ENCODE results near the gene HIP1. TPM values are rescaled to one million over a fixed set of nuclear protein-coding genes. Genes with fewer than 3 reads are reported as not detected.
A peak's percentile ranks its signal among the peaks of the same experiment; 100 is the strongest.

The HIP1 gene
- total and polyA plus RNA-seq, 9 of the 15 experiments (the other 6 are each of a cell fraction or from before 2014, with no cell fraction given): 2.4 to 13.7 (median 9.5) TPM

DNA sequence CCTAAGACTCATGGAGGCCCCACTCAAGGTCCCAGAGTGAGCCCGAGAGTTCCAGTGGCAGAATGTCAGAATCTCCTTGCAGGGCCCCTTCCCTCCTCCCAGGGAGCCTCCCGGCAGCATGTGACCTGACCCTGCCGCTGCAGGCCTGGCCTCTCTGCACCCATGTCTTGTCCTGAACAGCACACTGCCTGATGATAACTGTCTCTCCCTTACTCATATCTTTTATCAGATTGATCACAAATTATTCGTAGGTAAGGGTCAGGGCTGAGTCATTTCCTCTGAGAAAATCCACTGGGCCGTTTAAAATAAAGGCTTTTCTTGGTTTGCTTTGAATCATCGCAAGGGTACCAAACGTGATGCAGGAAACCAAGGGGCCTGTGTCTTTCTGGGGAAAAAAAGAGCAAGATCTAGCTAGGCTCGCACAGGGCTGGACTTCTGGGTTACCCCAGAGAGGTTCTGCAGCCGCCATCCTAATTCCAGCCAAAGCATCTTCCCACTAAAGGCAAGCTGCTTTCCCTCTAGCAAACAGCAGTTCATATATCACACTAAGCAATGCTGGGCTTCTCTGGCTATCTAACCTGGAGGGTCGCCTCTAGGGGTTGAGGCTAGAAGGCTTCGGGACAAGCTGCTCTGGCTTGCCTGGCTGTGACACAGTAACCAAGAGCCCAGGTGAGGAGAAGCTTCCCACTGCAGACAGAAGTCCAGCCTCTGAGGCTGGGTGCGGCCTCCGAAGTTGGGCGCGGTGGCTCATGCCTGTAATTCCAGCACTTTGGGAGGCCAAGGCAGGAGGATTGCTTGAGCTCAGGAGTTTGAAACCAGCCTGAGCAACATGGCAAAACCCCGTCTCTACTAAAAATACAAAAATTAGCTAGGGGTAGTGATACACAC, 141.8 kb downstream of the HIP1 start (continued):
- TF ChIP-seq, protein P1, sequence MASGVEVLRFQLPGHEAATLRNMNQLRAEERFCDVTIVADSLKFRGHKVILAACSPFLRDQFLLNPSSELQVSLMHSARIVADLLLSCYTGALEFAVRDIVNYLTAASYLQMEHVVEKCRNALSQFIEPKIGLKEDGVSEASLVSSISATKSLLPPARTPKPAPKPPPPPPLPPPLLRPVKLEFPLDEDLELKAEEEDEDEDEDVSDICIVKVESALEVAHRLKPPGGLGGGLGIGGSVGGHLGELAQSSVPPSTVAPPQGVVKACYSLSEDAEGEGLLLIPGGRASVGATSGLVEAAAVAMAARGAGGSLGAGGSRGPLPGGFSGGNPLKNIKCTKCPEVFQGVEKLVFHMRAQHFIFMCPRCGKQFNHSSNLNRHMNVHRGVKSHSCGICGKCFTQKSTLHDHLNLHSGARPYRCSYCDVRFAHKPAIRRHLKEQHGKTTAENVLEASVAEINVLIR (CRISPR knock-in tag; IDR thresholded peaks at IDR 0.05): no peak
- TF ChIP-seq, protein P2, sequence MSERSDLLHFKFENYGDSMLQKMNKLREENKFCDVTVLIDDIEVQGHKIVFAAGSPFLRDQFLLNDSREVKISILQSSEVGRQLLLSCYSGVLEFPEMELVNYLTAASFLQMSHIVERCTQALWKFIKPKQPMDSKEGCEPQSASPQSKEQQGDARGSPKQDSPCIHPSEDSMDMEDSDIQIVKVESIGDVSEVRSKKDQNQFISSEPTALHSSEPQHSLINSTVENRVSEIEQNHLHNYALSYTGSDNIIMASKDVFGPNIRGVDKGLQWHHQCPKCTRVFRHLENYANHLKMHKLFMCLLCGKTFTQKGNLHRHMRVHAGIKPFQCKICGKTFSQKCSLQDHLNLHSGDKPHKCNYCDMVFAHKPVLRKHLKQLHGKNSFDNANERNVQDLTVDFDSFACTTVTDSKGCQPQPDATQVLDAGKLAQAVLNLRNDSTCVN (CRISPR knock-in tag; IDR thresholded peaks at IDR 0.05): no peak
- no peak for TF ChIP-seq TFAM (CRISPR knock-in tag; conservative IDR thresholded peaks at IDR 0.05)
- no peak for TF ChIP-seq FIP1L1 (IDR thresholded peaks at IDR 0.05; ENCODE audit: low read depth, low read length, poor library complexity, severe bottlenecking)
- no peak for TF ChIP-seq TARDBP (IDR thresholded peaks at IDR 0.05)
- no peak for TF ChIP-seq BRF1 (IDR thresholded peaks at IDR 0.05; ENCODE audit: borderline replicate concordance, extremely low read depth, insufficient read length)
- no peak for TF ChIP-seq POLR2B (IDR thresholded peaks at IDR 0.05; ENCODE audit: low read depth, partially characterized antibody)
- no peak for TF ChIP-seq ZNF133 (CRISPR knock-in tag; IDR thresholded peaks at IDR 0.05)
- TF ChIP-seq ZKSCAN3 (CRISPR knock-in tag; IDR thresholded peaks at IDR 0.05): no peak
- TF ChIP-seq, protein P3, sequence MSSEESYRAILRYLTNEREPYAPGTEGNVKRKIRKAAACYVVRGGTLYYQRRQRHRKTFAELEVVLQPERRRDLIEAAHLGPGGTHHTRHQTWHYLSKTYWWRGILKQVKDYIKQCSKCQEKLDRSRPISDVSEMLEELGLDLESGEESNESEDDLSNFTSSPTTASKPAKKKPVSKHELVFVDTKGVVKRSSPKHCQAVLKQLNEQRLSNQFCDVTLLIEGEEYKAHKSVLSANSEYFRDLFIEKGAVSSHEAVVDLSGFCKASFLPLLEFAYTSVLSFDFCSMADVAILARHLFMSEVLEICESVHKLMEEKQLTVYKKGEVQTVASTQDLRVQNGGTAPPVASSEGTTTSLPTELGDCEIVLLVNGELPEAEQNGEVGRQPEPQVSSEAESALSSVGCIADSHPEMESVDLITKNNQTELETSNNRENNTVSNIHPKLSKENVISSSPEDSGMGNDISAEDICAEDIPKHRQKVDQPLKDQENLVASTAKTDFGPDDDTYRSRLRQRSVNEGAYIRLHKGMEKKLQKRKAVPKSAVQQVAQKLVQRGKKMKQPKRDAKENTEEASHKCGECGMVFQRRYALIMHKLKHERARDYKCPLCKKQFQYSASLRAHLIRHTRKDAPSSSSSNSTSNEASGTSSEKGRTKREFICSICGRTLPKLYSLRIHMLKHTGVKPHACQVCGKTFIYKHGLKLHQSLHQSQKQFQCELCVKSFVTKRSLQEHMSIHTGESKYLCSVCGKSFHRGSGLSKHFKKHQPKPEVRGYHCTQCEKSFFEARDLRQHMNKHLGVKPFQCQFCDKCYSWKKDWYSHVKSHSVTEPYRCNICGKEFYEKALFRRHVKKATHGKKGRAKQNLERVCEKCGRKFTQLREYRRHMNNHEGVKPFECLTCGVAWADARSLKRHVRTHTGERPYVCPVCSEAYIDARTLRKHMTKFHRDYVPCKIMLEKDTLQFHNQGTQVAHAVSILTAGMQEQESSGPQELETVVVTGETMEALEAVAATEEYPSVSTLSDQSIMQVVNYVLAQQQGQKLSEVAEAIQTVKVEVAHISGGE (CRISPR knock-in tag; IDR thresholded peaks at IDR 0.05): no peak
- no peak for TF ChIP-seq MAFF (IDR thresholded peaks at IDR 0.05; ENCODE audit: low read length)
- no peak for TF ChIP-seq ZNF778 (CRISPR knock-in tag; IDR thresholded peaks at IDR 0.05)
- no peak for TF ChIP-seq WHSC1 (IDR thresholded peaks at IDR 0.05; ENCODE audit: low read length)
- TF ChIP-seq TEAD4 (IDR thresholded peaks at IDR 0.05; ENCODE audit: low read length): no peak
- no peak for TF ChIP-seq TEAD4 (CRISPR knock-in tag; IDR thresholded peaks at IDR 0.05; ENCODE audit: borderline replicate concordance)
- no peak for TF ChIP-seq NR2C1 (IDR thresholded peaks at IDR 0.05)
- peak; percentile 36; the same call in 1 of the 2 replicates for TF ChIP-seq NR2C1 (tag; IDR thresholded peaks at IDR 0.05)
- TF ChIP-seq ZNF197 (CRISPR knock-in tag; IDR thresholded peaks at IDR 0.05; ENCODE audit: low read depth): no peak
- no peak for TF ChIP-seq NONO (IDR thresholded peaks at IDR 0.05; ENCODE audit: low read depth in 2 of 2, low read length in 1 of 2)
- TF ChIP-seq PRMT5 (CRISPR knock-in tag; IDR thresholded peaks at IDR 0.05): no peak
- TF ChIP-seq, protein P4, sequence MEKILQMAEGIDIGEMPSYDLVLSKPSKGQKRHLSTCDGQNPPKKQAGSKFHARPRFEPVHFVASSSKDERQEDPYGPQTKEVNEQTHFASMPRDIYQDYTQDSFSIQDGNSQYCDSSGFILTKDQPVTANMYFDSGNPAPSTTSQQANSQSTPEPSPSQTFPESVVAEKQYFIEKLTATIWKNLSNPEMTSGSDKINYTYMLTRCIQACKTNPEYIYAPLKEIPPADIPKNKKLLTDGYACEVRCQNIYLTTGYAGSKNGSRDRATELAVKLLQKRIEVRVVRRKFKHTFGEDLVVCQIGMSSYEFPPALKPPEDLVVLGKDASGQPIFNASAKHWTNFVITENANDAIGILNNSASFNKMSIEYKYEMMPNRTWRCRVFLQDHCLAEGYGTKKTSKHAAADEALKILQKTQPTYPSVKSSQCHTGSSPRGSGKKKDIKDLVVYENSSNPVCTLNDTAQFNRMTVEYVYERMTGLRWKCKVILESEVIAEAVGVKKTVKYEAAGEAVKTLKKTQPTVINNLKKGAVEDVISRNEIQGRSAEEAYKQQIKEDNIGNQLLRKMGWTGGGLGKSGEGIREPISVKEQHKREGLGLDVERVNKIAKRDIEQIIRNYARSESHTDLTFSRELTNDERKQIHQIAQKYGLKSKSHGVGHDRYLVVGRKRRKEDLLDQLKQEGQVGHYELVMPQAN (IDR thresholded peaks at IDR 0.05; ENCODE audit: borderline replicate concordance): no peak
